Measurements from ENCODE around the gene ARHGAP23.
A peak's percentile ranks its signal among the peaks of the same experiment; 100 is the strongest.

Gene ARHGAP23

DNA sequence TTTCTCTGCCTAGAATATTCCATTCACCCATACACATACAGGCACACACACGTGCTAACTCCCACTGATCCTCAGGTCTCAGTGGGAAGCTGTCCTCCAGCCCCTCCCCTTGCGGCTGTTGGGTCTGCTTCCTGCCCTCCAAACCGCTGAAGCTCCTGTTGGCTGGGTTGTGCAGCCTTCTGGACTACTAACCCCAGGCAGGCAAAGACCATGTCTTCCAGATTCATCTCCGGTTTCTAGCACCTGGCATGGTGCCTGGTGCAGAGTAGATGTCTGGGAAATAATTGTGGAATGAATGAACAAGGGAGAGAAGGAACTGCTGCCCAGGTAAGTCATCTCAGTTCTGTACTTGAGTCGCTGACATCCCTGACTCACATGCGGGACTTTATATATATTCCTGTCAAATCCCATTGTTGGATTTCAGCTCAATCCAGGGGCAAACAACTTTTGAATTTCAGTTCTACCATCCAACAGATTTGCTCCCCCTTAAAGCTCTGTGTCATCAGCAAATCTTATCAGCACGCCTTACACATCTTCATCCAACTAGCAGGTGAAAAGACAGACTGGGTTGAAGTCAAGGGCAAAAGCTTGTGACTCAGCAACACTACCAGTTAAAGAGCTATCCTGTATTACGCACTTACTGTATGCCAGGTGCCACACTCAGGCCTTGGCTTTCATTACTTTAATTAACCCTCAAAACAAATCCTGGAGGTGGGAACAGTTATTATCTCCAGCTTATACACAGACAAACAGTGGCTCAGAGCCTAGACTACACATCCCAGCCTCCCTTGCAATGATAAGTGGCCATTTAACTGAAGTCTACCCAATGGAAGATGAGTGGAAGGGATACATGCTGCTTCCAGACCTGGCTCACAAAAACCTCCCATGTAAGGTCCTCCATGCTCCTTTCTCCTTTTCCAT lies 126.4 kb downstream of the ARHGAP23 start:
- Histone ChIP-seq H3K36me3 (ENCODE audit: control insufficient read depth in 4 of 4, insufficient read depth in 4 of 4, low read length in 3 of 4) (no peaks in the 10 kb centered on the region), H3K4me1 (ENCODE audit: control extremely low read depth in 1 of 4, control insufficient read depth in 4 of 4, insufficient read depth in 4 of 4, low read length in 3 of 4) (peaks cover under 1 to 44% (median 35%) of the 10 kb centered on the region in 4 experiments), H3K4me3 (ENCODE audit: control insufficient read depth in 1 of 7, extremely low read depth in 1 of 7, insufficient read depth in 4 of 7, low read depth in 2 of 7, low read length in 6 of 7) (no peak overlapping the region), H3K27ac (ENCODE audit: insufficient read depth in 1 of 2, low read depth in 1 of 2, low read length in 2 of 2, poor library complexity in 1 of 2, severe bottlenecking in 2 of 2) (no peak overlapping the region), H3K27me3 (replicated peaks in 2 of 5; ENCODE audit: control insufficient read depth in 4 of 5, insufficient read depth in 5 of 5, low read length in 4 of 5) (peaks cover 0 to 18% (median 4%) of the 10 kb centered on the region in 5 experiments), H3K9me3 (ENCODE audit: control extremely low read depth in 1 of 5, control insufficient read depth in 4 of 5, insufficient read depth in 2 of 5, low read depth in 1 of 5, low read length in 4 of 5) (no peaks in the 10 kb centered on the region)
- POLR2A ChIA-PET: no interaction called here
- WGBS (ENCODE audit: insufficient coverage): 69% methylated on average over 7 of the region's 8 CpGs
- CTCF ChIA-PET: interaction anchor here (0.9 to 6.4 kb wide), 15 partner anchors 10 to 113 kb away, joined by 3 to 50 read pairs (median 4); no protein-coding TSS in a partner anchor
- DNase-seq: peak in 1 of 3 donors; percentile 27

DNA sequence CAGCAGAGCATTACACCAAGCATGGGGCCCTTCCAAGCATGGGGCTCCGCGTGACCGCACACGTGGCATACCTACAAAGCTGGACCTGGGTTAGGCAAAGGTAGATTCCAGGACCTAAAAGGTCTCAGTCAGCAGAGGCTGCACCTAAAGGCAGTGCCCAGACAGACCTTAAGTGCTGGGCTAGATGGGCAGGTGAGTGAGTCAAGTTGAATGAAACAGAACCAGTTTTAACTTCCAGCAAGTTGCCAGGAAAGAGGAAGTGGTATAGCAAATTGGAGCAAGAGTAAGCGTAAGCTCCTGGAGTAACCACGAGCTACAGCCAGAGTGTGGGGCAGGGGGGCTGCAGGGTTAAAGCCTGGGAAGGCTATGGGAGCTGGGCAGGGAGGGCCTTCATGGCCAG lies 128.0 kb downstream of the ARHGAP23 start:
- ChIA-PET CTCF (interaction anchor here (0.8 to 6.4 kb wide), 15 partner anchors 9 to 112 kb away, joined by 3 to 50 read pairs (median 4); no protein-coding TSS in a partner anchor), POLR2A (no interaction called here)
- H3K4me1 ChIP-seq (ENCODE audit: control extremely low read depth in 1 of 4, control insufficient read depth in 4 of 4, insufficient read depth in 4 of 4, low read length in 3 of 4): peaks cover 4 to 57% (median 42%) of the 10 kb centered on the region in 4 experiments

DNA sequence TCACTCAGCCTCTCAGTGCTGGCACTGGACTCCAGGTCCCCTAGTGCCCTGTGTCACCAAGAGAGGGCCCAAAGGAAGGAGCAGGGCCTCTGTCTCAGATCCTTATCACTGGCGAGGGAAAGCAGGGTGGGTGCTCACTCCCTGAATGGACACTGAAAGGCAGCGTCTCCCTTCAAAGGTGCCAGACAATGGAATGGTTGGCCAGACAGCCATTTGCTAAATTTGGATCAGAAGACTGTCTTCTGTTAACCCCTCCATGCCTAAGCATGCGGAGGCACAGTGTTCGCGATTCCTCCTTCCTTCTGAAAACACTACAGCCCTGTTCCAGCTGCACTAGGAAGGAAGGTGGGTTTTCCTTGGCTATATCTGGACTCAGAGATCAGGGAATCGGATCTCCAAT lies 129.1 kb downstream of the ARHGAP23 start:
- no peak overlapping the region for H3K27ac ChIP-seq (ENCODE audit: insufficient read depth in 1 of 2, low read depth in 1 of 2, low read length in 2 of 2, poor library complexity in 1 of 2, severe bottlenecking in 2 of 2)
- peaks cover 4 to 61% (median 42%) of the 10 kb centered on the region in 4 experiments for H3K4me1 ChIP-seq (ENCODE audit: control extremely low read depth in 1 of 4, control insufficient read depth in 4 of 4, insufficient read depth in 4 of 4, low read length in 3 of 4)
- peaks cover 0 to 3% (median 0%) of the 10 kb centered on the region in 5 experiments for H3K9me3 ChIP-seq (ENCODE audit: control extremely low read depth in 1 of 5, control insufficient read depth in 4 of 5, insufficient read depth in 2 of 5, low read depth in 1 of 5, low read length in 4 of 5)
- H3K36me3 ChIP-seq (ENCODE audit: control insufficient read depth in 4 of 4, insufficient read depth in 4 of 4, low read length in 3 of 4): no peaks in the 10 kb centered on the region
- no peak for DNase-seq
- peaks cover 0 to 41% (median 31%) of the 10 kb centered on the region in 5 experiments for H3K27me3 ChIP-seq (replicated peaks in 2 of 5; ENCODE audit: control insufficient read depth in 4 of 5, insufficient read depth in 5 of 5, low read length in 4 of 5)
- 89% methylated on average over 6 of the region's 6 CpGs for WGBS (ENCODE audit: insufficient coverage)
- ChIA-PET POLR2A (no interaction called here), CTCF (interaction anchor here (0.6 to 6.4 kb wide), 16 partner anchors 8 to 153 kb away, joined by 3 to 62 read pairs (median 6); no protein-coding TSS in a partner anchor)
- H3K4me3 ChIP-seq (ENCODE audit: control insufficient read depth in 1 of 7, extremely low read depth in 1 of 7, insufficient read depth in 4 of 7, low read depth in 2 of 7, low read length in 6 of 7): no peak overlapping the region

More for the DNA sequence above, 128.0 kb downstream of the ARHGAP23 start:
- no peak overlapping the region for H3K27ac ChIP-seq (ENCODE audit: insufficient read depth in 1 of 2, low read depth in 1 of 2, low read length in 2 of 2, poor library complexity in 1 of 2, severe bottlenecking in 2 of 2)
- WGBS (ENCODE audit: insufficient coverage): 62% methylated on average over 6 of the region's 6 CpGs
- peak in 2 of 3 donors; percentile 70 to 71 for DNase-seq
- H3K9me3 ChIP-seq (ENCODE audit: control extremely low read depth in 1 of 5, control insufficient read depth in 4 of 5, insufficient read depth in 2 of 5, low read depth in 1 of 5, low read length in 4 of 5): no peaks in the 10 kb centered on the region
- H3K27me3 ChIP-seq (replicated peaks in 2 of 5; ENCODE audit: control insufficient read depth in 4 of 5, insufficient read depth in 5 of 5, low read length in 4 of 5): peaks cover 0 to 33% (median 19%) of the 10 kb centered on the region in 5 experiments
- no peak overlapping the region for H3K4me3 ChIP-seq (ENCODE audit: control insufficient read depth in 1 of 7, extremely low read depth in 1 of 7, insufficient read depth in 4 of 7, low read depth in 2 of 7, low read length in 6 of 7)
- H3K36me3 ChIP-seq (ENCODE audit: control insufficient read depth in 4 of 4, insufficient read depth in 4 of 4, low read length in 3 of 4): no peaks in the 10 kb centered on the region

DNA sequence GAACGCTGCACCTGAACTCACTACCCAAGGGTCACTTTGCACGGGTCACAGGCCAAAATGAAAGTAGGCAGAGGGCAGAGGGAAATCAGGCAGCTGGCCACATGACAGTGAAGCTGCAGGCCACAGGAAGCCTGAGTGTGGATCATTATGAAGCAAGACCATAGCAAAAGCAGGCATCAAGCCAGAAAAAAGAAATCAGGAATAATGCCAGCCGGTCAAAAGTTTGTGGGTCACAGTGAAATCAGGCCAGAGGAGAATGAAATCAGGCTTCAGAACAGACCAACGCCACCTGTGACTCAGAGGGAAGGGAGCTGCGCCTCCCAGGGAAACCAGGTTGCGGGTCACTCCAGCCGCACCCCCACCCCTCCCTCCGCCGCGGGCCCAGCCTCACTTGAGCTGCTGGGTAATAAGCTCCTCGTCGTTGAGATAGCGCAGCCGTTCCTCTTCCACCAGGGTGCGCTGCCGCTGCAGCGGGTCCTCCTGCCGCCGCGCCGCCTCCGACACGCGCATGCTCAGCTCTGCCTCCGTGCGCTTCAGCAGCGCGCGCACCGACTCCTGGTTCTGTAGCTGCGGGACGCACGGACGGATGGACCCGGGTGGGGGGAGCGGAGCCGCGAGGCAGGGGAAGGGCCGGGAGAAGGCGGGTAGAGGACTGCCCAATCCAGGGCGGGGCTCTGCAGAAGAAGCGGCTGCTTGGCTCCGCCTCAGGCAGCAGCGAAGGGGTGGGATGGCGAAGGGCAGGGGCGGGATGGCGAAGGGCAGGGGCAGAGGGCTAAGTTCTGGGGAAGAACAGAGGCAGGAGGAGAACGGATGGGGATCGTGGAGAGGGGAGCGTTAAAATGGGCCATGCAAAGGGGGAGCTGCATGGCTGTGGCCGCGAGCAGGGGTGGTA lies 129.8 kb downstream of the ARHGAP23 start:
- ChIA-PET POLR2A (interaction anchor here (1.1 kb wide), 1 partner anchor 9 kb away, joined by 3 read pairs; no protein-coding TSS in a partner anchor), CTCF (interaction anchor here (0.6 to 6.4 kb wide), 22 partner anchors 8 to 173 kb away, joined by 3 to 62 read pairs (median 4); no protein-coding TSS in a partner anchor)
- Histone ChIP-seq H3K36me3 (ENCODE audit: control insufficient read depth in 4 of 4, insufficient read depth in 4 of 4, low read length in 3 of 4) (no peaks in the 10 kb centered on the region), H3K4me3 (ENCODE audit: control insufficient read depth in 1 of 7, extremely low read depth in 1 of 7, insufficient read depth in 4 of 7, low read depth in 2 of 7, low read length in 6 of 7) (peak overlapping the region in 6 of 7 experiments; percentile 45 to 68 (median 53)), H3K4me1 (ENCODE audit: control extremely low read depth in 1 of 4, control insufficient read depth in 4 of 4, insufficient read depth in 4 of 4, low read length in 3 of 4) (peaks cover 4 to 61% (median 43%) of the 10 kb centered on the region in 4 experiments), H3K9me3 (ENCODE audit: control extremely low read depth in 1 of 5, control insufficient read depth in 4 of 5, insufficient read depth in 2 of 5, low read depth in 1 of 5, low read length in 4 of 5) (peaks cover 0 to 5% (median 0%) of the 10 kb centered on the region in 5 experiments), H3K27me3 (replicated peaks in 2 of 5; ENCODE audit: control insufficient read depth in 4 of 5, insufficient read depth in 5 of 5, low read length in 4 of 5) (peaks cover 0 to 48% (median 38%) of the 10 kb centered on the region in 5 experiments), H3K27ac (ENCODE audit: insufficient read depth in 1 of 2, low read depth in 1 of 2, low read length in 2 of 2, poor library complexity in 1 of 2, severe bottlenecking in 2 of 2) (no peak overlapping the region)
- DNase-seq: peak; percentile 88 to 93 (median 92)
- 6% methylated on average over 45 of the region's 52 CpGs for WGBS (ENCODE audit: insufficient coverage)

DNA sequence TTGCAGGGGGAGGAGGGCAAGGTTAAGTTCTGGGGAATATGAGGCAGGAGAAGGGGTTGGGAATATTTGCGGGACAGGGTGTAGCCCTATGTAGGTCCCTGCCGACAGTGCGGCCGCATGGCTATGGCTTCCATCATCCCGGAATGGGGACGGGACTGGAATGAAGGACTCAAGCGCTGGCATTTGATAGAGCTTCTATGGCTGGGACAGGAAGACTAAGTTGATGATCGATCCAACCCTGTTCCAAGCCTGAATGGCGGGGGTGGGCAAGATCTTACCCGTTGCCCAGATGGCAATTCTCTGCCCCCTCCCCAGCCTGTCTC lies 130.4 kb downstream of the ARHGAP23 start:
- WGBS (ENCODE audit: insufficient coverage): 1% methylated on average over 10 of the region's 10 CpGs
- H3K27ac ChIP-seq (ENCODE audit: insufficient read depth in 1 of 2, low read depth in 1 of 2, low read length in 2 of 2, poor library complexity in 1 of 2, severe bottlenecking in 2 of 2): no peak overlapping the region
- peaks cover 0 to 5% (median 0%) of the 10 kb centered on the region in 5 experiments for H3K9me3 ChIP-seq (ENCODE audit: control extremely low read depth in 1 of 5, control insufficient read depth in 4 of 5, insufficient read depth in 2 of 5, low read depth in 1 of 5, low read length in 4 of 5)
- H3K36me3 ChIP-seq (ENCODE audit: control insufficient read depth in 4 of 4, insufficient read depth in 4 of 4, low read length in 3 of 4): no peaks in the 10 kb centered on the region
- peak overlapping the region in 5 of 7 experiments; percentile 50 to 68 (median 56) for H3K4me3 ChIP-seq (ENCODE audit: control insufficient read depth in 1 of 7, extremely low read depth in 1 of 7, insufficient read depth in 4 of 7, low read depth in 2 of 7, low read length in 6 of 7)
- peaks cover 0 to 49% (median 44%) of the 10 kb centered on the region in 5 experiments for H3K27me3 ChIP-seq (replicated peaks in 2 of 5; ENCODE audit: control insufficient read depth in 4 of 5, insufficient read depth in 5 of 5, low read length in 4 of 5)
- POLR2A ChIA-PET: interaction anchor here (1.1 kb wide), 1 partner anchor 9 kb away, joined by 3 read pairs; no protein-coding TSS in a partner anchor
- H3K4me1 ChIP-seq (ENCODE audit: control extremely low read depth in 1 of 4, control insufficient read depth in 4 of 4, insufficient read depth in 4 of 4, low read length in 3 of 4): peaks cover 4 to 65% (median 45%) of the 10 kb centered on the region in 4 experiments
- CTCF ChIA-PET: interaction anchor here (0.8 to 6.4 kb wide), 24 partner anchors 9 to 172 kb away, joined by 3 to 62 read pairs (median 4); no protein-coding TSS in a partner anchor
- no peak for DNase-seq

DNA sequence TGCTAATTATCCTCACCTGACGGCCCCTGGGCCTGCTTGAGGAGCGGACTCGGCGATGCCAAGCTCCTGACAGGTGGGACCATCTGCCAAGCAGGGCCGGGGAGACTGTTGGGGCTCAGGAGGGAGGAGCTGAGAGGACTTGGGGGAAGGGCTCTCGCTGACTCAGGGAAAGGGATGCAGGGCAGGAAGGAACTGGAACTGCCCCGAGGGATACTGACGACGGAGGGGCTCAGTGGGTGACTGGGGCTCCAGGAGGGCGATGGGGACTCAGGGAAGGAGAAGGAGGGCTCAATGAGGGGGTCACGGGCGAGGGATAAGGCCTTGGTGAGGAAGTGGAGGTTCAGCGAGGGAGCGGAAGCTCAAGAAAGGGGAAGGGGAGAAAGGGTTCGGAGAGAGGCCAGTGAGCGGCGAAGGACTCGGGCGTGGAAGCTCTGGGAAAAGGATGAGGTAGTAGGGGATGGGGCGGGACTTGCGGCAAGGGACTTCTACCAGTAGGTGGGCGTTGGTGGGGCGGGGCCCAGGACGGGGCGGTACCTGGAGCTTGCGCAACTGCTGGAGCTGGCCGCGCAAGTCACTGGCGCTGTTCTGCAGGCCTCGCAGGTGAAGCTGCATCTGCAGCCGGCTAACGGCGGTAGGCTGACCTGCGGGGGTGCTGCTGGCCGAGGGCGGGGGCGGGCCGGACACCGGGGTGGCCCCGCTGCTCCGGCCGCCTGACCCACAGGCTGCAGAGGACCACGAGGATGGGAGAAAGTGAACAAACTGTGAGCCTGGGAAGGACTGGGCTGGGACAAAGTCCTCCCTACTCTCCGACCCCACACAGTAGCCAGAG lies 131.0 kb downstream of the ARHGAP23 start:
- Histone ChIP-seq H3K27ac (ENCODE audit: insufficient read depth in 1 of 2, low read depth in 1 of 2, low read length in 2 of 2, poor library complexity in 1 of 2, severe bottlenecking in 2 of 2) (no peak overlapping the region), H3K9me3 (ENCODE audit: control extremely low read depth in 1 of 5, control insufficient read depth in 4 of 5, insufficient read depth in 2 of 5, low read depth in 1 of 5, low read length in 4 of 5) (peaks cover 0 to 5% (median 0%) of the 10 kb centered on the region in 5 experiments), H3K4me1 (ENCODE audit: control extremely low read depth in 1 of 4, control insufficient read depth in 4 of 4, insufficient read depth in 4 of 4, low read length in 3 of 4) (peaks cover 4 to 63% (median 43%) of the 10 kb centered on the region in 4 experiments), H3K4me3 (ENCODE audit: control insufficient read depth in 1 of 7, extremely low read depth in 1 of 7, insufficient read depth in 4 of 7, low read depth in 2 of 7, low read length in 6 of 7) (peak overlapping the region in 6 of 7 experiments; percentile 21 to 68 (median 53)), H3K36me3 (ENCODE audit: control insufficient read depth in 4 of 4, insufficient read depth in 4 of 4, low read length in 3 of 4) (no peaks in the 10 kb centered on the region), H3K27me3 (replicated peaks in 2 of 5; ENCODE audit: control insufficient read depth in 4 of 5, insufficient read depth in 5 of 5, low read length in 4 of 5) (peaks cover 0 to 55% (median 49%) of the 10 kb centered on the region in 5 experiments)
- WGBS (ENCODE audit: insufficient coverage): 2% methylated on average over 37 of the region's 44 CpGs
- POLR2A ChIA-PET: interaction anchor here (0.6 to 1.1 kb wide), 2 partner anchors 10 to 1373 kb away, joined by 3 read pairs; no protein-coding TSS in a partner anchor
- CTCF ChIA-PET: interaction anchor here (0.8 to 6.4 kb wide), 22 partner anchors 10 to 172 kb away, joined by 3 to 62 read pairs (median 4); no protein-coding TSS in a partner anchor
- DNase-seq: peak; percentile 81 to 89 (median 87)

Data from common myeloid progenitor, CD34-positive (primary cell).